OCI-LY7 (cell line): ENCODE results near the gene USP17L27.
"Not testable (repeated sequence)": the region's sequence is repeated elsewhere in the genome, so short reads cannot be mapped to it uniquely, and the experiment has no call there.

ENCODE experiments used
- EZH2phosphoT487 ChIP-seq: fragments of 200-600 bp; sonication (generic); IDR thresholded peaks from 2 replicates; pipeline ENCODE4 v1.6.1; 2018; ENCODE audit warnings: low read depth, borderline replicate concordance, mild to moderate bottlenecking, mixed run types, antibody characterized with exemption, low read length, moderate library complexity, mixed read lengths
- TF ChIP-seq, protein P1 (sequence below): fragments of 200-600 bp; sonication (generic); conservative IDR thresholded peaks from 2 replicates; pipeline ENCODE4 v1.5.1; 2014; ENCODE audit warnings: mild to moderate bottlenecking, antibody characterized with exemption, low read length, moderate library complexity, mixed read lengths

DNA sequence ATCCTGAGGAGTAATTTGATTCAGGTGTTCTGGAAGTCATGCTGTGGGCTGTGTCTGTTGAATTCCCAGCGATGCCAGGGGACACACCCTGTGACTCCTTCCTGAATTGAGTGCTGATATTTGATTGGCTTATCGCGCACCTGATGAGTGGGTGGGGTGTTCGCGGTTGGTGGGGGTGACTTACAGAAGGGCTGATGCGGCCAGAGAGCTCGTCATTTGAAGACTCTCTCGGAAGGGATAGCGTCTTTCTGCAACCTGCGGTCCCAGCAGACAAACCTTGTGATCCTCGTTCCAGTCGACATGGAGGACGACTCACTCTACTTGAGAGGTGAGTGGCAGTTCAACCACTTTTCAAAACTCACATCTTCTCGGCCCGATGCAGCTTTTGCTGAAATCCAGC, 4.6 kb downstream of the USP17L27 start, which contains the start of gene USP17L28:
- not testable (repeated sequence) for TF ChIP-seq EZH2phosphoT487
- TF ChIP-seq, protein P1, sequence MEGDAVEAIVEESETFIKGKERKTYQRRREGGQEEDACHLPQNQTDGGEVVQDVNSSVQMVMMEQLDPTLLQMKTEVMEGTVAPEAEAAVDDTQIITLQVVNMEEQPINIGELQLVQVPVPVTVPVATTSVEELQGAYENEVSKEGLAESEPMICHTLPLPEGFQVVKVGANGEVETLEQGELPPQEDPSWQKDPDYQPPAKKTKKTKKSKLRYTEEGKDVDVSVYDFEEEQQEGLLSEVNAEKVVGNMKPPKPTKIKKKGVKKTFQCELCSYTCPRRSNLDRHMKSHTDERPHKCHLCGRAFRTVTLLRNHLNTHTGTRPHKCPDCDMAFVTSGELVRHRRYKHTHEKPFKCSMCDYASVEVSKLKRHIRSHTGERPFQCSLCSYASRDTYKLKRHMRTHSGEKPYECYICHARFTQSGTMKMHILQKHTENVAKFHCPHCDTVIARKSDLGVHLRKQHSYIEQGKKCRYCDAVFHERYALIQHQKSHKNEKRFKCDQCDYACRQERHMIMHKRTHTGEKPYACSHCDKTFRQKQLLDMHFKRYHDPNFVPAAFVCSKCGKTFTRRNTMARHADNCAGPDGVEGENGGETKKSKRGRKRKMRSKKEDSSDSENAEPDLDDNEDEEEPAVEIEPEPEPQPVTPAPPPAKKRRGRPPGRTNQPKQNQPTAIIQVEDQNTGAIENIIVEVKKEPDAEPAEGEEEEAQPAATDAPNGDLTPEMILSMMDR, result not testable (repeated sequence)
